ENCODE data around the gene MGAT5. TPM values are rescaled to one million over a fixed set of nuclear protein-coding genes. Genes with fewer than 3 reads are reported as not detected.

MGAT5 gene
- total RNA-seq, 4 donors from 2014 or later, result 47.4 to 56.4 (median 50.3) TPM

DNA sequence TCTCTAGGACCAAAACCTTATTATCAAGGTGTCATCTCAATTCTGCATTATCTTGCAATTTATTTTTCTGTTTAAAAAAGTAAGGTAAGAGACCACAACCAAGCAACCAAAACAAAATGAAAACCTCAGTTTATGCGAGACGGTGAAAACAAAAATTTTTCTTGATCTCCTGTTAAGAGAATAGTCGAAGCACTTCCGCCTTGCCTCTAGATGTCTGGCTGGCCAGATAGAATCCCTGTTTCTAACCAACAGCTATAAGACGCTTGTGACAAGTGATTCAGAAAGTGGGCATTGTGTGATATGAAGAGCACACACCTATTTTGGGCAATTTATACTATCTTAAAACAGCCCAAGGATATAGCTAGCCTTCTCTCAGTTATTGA lies 51.2 kb downstream of the MGAT5 start:
- peaks cover 17 to 21% (median 20%) of the 10 kb centered on the region in 4 donors for H3K4me1 ChIP-seq
- no peak for TF ChIP-seq CTCF (IDR thresholded peaks at IDR 0.05)
- no peak for TF ChIP-seq POLR2A (IDR thresholded peaks at IDR 0.05; ENCODE audit: low read depth)
- TF ChIP-seq POLR2AphosphoS5 (IDR thresholded peaks at IDR 0.05), result no peak
- no peak for TF ChIP-seq EP300 (IDR thresholded peaks at IDR 0.05)
- H3K27me3 ChIP-seq, result no peaks in the 10 kb centered on the region
- H3K9me3 ChIP-seq, result no peaks in the 10 kb centered on the region
- H3K27ac ChIP-seq (replicated peaks in 1 of 4), result no peak overlapping the region
- intact Hi-C loops (cut with DNase I), result no loop called here
- DNase-seq (ENCODE audit: extremely low spot score), result no peak
- WGBS, result 97% methylated on average over 5 of the region's 5 CpGs
- H3K4me3 ChIP-seq, result no peak overlapping the region
- no peaks in the 10 kb centered on the region for H3K36me3 ChIP-seq

- Histone ChIP-seq H3K27ac (replicated peaks in 1 of 4) (no peak overlapping the region), H3K9me3 (no peaks in the 10 kb centered on the region), H3K27me3 (no peaks in the 10 kb centered on the region), H3K4me1 (peaks cover 9 to 21% (median 10%) of the 10 kb centered on the region in 4 donors), H3K36me3 (no peaks in the 10 kb centered on the region), H3K4me3 (no peak overlapping the region)
- WGBS, result 100% methylated on average over 2 of the region's 2 CpGs
- TF ChIP-seq POLR2A (IDR thresholded peaks at IDR 0.05; ENCODE audit: low read depth), result no peak
- TF ChIP-seq CTCF (IDR thresholded peaks at IDR 0.05), result no peak
- no peak for TF ChIP-seq POLR2AphosphoS5 (IDR thresholded peaks at IDR 0.05)
- TF ChIP-seq EP300 (IDR thresholded peaks at IDR 0.05), result no peak
- no peak for DNase-seq (ENCODE audit: extremely low spot score)
- intact Hi-C loops (cut with DNase I), result no loop called here
Observed at GRCh38 chr2:134306521-134306920, 52.6 kb downstream of the MGAT5 start.

DNA sequence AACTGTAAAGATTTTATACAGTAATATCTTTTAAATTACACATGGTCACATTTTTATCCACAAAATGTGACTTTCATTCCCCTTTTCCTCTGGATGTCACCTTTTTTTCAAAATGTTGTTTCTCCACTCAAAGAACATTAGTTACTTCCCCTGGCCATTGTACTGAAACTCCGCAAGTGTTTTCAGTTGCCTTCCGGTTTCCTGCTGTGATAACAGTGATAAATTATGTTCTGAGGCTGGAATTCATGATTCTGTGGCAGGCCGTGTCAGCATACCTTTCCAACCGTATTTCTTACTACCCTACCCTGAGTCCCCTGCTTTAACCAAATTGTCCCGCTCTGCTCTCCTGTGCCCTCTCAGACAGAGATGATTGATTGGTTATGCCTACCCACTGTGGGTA lies 53.5 kb downstream of the MGAT5 start:
- DNase-seq (ENCODE audit: extremely low spot score), result no peak
- Histone ChIP-seq H3K9me3 (no peaks in the 10 kb centered on the region), H3K4me1 (peaks cover 1 to 14% (median 2%) of the 10 kb centered on the region in 4 donors), H3K4me3 (no peak overlapping the region), H3K36me3 (no peaks in the 10 kb centered on the region), H3K27ac (replicated peaks in 1 of 4) (no peak overlapping the region), H3K27me3 (no peaks in the 10 kb centered on the region)
- 72% methylated on average over 5 of the region's 5 CpGs for WGBS
- intact Hi-C loops (cut with DNase I), result no loop called here
- TF ChIP-seq EP300 (IDR thresholded peaks at IDR 0.05), result no peak
- no peak for TF ChIP-seq POLR2A (IDR thresholded peaks at IDR 0.05; ENCODE audit: low read depth)
- no peak for TF ChIP-seq CTCF (IDR thresholded peaks at IDR 0.05)
- no peak for TF ChIP-seq POLR2AphosphoS5 (IDR thresholded peaks at IDR 0.05)

- no peak overlapping the region for H3K4me3 ChIP-seq
- TF ChIP-seq POLR2A (IDR thresholded peaks at IDR 0.05; ENCODE audit: low read depth) (no peak), POLR2AphosphoS5 (IDR thresholded peaks at IDR 0.05) (no peak)
- intact Hi-C loops (cut with DNase I), result no loop called here
- H3K27ac ChIP-seq (replicated peaks in 1 of 4), result no peak overlapping the region
- H3K4me1 ChIP-seq, result peaks cover 0 to 20% (median 0%) of the 10 kb centered on the region in 4 donors
- H3K9me3 ChIP-seq, result no peaks in the 10 kb centered on the region
- 97% methylated on average over 3 of the region's 3 CpGs for WGBS
- DNase-seq (ENCODE audit: extremely low spot score), result no peak
- no peaks in the 10 kb centered on the region for H3K27me3 ChIP-seq
- H3K36me3 ChIP-seq, result no peaks in the 10 kb centered on the region
Observed at GRCh38 chr2:134308474-134309385, 54.9 kb downstream of the MGAT5 start.

GRCh38 chr2:134310107-134311079 lies 56.5 kb downstream of the MGAT5 start:
- no peak for TF ChIP-seq POLR2A (IDR thresholded peaks at IDR 0.05; ENCODE audit: low read depth)
- no peak for TF ChIP-seq POLR2AphosphoS5 (IDR thresholded peaks at IDR 0.05)
- no peak for TF ChIP-seq CTCF (IDR thresholded peaks at IDR 0.05)
- TF ChIP-seq EP300 (IDR thresholded peaks at IDR 0.05), result no peak
- Histone ChIP-seq H3K9me3 (no peaks in the 10 kb centered on the region), H3K4me3 (no peak overlapping the region), H3K27me3 (no peaks in the 10 kb centered on the region), H3K27ac (replicated peaks in 1 of 4) (no peak overlapping the region), H3K4me1 (peaks cover 10 to 30% (median 12%) of the 10 kb centered on the region in 4 donors), H3K36me3 (no peaks in the 10 kb centered on the region)
- DNase-seq (ENCODE audit: extremely low spot score), result no peak
- WGBS, result 92% methylated on average over 3 of the region's 3 CpGs
- intact Hi-C loops (cut with DNase I), result no loop called here
